Naive thymus-derived CD8-positive, alpha-beta T cell (primary cell): ENCODE measurements around the gene SLC35F2. TPM values are rescaled to one million over a fixed set of nuclear protein-coding genes. Genes with fewer than 3 reads are reported as not detected.

ENCODE experiments used
- ATAC-seq, 2 donors: fragments of 150-1000 bp; cut with Tn5 transposase in 1 of 2; sonication (Bioruptor Pico), chemical (Tn5 transposase) in 1 of 2; 1 replicate in 1 of 2; 2 replicates in 1 of 2; pipeline ENCODE4 v1.10.0; 2021; ENCODE audit warnings: mild to moderate bottlenecking in 2 of 2, moderate library complexity in 2 of 2
- POLR2A ChIA-PET: fragments of 350-600 bp; sonication (Branson Sonifier 250); formaldehyde crosslinking; loops from one replicate; lab custom pipeline; 2021; ENCODE audit warnings: antibody characterized with exemption; lab: Charles Lee
- DNase-seq, 10 donors: peaks; one replicate each; pipeline versions ENCODE4 v3.0.0 to v3.0.0-alpha.2; 2020 to 2022
- H3K27ac Mint-ChIP-seq, 10 donors: one replicate each; pipeline ENCODE4 v1.8.0; 2020 to 2022; ENCODE audit warnings: mild to moderate bottlenecking in 10 of 10, mixed read lengths in 10 of 10, moderate library complexity in 4 of 10, inconsistent platforms in 1 of 10
- H3K27me3 Mint-ChIP-seq, 5 donors: one replicate each; pipeline ENCODE4 v1.8.0; 2021 to 2022; ENCODE audit warnings: mixed read lengths in 5 of 5
- H3K36me3 Mint-ChIP-seq, 3 donors: one replicate each; pipeline ENCODE4 v1.8.0; 2020 to 2022; ENCODE audit warnings: mixed read lengths in 3 of 3, mild to moderate bottlenecking in 2 of 3, inconsistent platforms in 1 of 3
- H3K4me1 Mint-ChIP-seq, 4 donors: one replicate each; pipeline ENCODE4 v1.8.0; 2021 to 2022; ENCODE audit warnings: mixed read lengths in 4 of 4
- H3K4me3 Mint-ChIP-seq, 10 donors: one replicate each; pipeline ENCODE4 v1.8.0; 2020 to 2022; ENCODE audit warnings: mild to moderate bottlenecking in 10 of 10, mixed read lengths in 10 of 10, moderate library complexity in 6 of 10, inconsistent platforms in 1 of 10
- H3K9me3 Mint-ChIP-seq, 9 donors: one replicate each; pipeline ENCODE4 v1.8.0; 2020 to 2022; ENCODE audit warnings: mixed read lengths in 9 of 9, mild to moderate bottlenecking in 3 of 9, inconsistent platforms in 1 of 9, moderate library complexity in 1 of 9
- polyA plus RNA-seq, 3 donors: library from polyadenylated mRNA; unstranded; fragments of 300-500 nt; fragmentation: Illumina TruSeq; gene quantifications; one replicate each; pipeline ENCODE4 v1.2.3, GENCODE V29; 2021
- total RNA-seq, 8 experiments: library from RNA in 2 of 8; stranded (reverse) in 2 of 8; gene quantifications; one replicate each; pipeline ENCODE4 v1.2.3 and lab custom pipeline; 2021 to 2026

SLC35F2 gene
- total and polyA plus RNA-seq, 5 experiments from 2014 or later: 2.1 to 5.6 (median 4.0) TPM

DNA sequence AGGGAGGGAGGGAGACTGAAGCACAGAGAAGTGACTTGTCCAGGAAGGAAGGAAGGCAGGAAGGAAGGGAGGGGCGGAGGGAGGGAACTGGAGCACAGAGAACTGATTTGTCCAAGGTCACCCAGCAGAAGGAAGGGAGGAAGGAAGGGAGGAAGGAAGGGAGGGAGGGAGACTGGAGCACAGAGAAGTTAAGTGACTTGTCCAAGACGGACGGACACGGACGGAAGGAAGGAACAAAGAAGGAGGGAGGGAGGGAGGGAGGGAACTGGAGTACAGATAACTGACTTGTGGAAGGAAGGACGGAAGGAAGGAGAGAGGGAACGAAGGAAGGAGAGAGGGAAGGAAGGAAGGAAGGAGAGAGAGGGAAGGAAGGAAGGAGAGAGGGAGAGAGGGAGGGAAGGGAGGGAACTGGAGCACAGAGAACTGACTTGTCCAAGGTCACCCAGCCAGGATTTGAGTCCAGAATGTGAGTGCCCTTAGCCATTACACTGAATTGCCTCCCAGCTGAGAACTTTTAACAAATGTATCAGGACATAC, 1.5 kb downstream of the SLC35F2 start:
- Mint-ChIP-seq H3K36me3 (no peaks in the 10 kb centered on the region), H3K4me3 (peak overlapping the region in 5 of 10 donors; percentile 20 to 99 (median 26)), H3K27me3 (peaks cover 0 to 5% (median 0%) of the 10 kb centered on the region in 5 donors), H3K27ac (peak overlapping the region in 3 of 10 donors; percentile 15 to 79 (median 53)), H3K4me1 (peaks cover 14 to 32% (median 28%) of the 10 kb centered on the region in 4 donors), H3K9me3 (no peaks in the 10 kb centered on the region)
- POLR2A ChIA-PET: no interaction called here
- ATAC-seq: no peak
- DNase-seq: no peak

DNA sequence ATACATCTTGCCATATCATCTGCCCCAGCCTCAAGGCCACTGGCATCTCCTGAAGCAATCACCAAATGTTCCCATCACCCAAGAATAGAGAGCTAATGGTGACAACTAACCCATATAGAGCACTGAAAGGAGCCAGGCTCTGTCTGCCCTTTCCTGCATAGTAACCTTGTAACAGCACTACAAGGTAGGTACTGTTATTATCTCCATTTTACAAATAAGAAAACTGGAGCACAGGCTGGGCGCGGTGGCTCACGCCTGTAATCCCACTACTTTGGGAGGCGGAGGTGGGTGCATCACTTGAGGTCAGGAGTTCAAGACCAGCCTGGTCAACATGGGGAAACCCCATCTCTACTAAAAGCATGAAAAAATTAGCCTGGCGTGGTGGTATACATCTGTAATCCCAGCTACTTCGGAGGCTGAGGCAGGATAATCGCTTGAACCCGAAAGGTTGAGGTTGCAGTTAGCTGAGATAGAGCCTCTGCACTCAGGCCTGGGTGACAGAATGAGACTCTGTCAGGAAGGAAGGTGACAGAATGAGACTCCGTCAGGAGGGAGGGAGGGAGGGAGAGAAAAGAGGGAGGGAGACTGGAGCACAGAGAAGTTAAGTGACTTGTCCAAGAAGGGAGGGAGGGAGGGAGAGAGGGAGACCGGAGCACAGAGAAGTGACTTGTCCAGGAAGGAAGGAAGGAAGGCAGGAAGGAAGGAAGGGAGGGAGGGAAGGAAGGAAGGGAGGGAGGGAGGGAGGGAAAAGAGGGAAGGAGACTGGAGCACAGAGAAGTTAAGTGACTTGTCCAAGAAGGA, 2.2 kb downstream of the SLC35F2 start:
- ATAC-seq (no peak), DNase-seq (no peak)
- no peaks in the 10 kb centered on the region for H3K9me3 Mint-ChIP-seq
- no peaks in the 10 kb centered on the region for H3K36me3 Mint-ChIP-seq
- H3K4me3 Mint-ChIP-seq: peak overlapping the region in 5 of 10 donors; percentile 24 to 69 (median 38)
- POLR2A ChIA-PET: no interaction called here
- peak overlapping the region in 3 of 10 donors; percentile 15 to 43 (median 24) for H3K27ac Mint-ChIP-seq
- peaks cover 0 to 2% (median 0%) of the 10 kb centered on the region in 5 donors for H3K27me3 Mint-ChIP-seq
- H3K4me1 Mint-ChIP-seq: peaks cover 14 to 32% (median 28%) of the 10 kb centered on the region in 4 donors

DNA sequence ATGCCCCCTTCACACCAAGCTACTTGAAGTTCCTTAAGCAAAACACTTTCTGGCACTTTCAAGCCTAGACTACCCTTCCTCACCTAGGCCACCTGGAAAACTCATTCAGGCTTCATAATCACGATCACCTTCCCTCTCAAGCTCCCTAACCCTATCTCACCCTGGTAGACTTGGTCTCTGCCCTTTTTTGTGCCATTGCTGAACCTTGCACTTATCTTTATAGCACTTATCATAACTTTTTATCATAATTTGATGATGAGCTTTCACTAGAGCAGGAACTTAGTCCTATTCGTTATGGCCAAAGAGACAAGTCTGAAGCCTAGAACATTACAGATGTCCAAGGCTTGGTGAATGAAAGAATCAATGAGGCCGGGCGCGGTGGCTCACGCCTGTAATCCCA, 5.5 kb downstream of the SLC35F2 start:
- DNase-seq: no peak
- Mint-ChIP-seq H3K27me3 (no peaks in the 10 kb centered on the region), H3K9me3 (no peaks in the 10 kb centered on the region), H3K36me3 (no peaks in the 10 kb centered on the region), H3K27ac (peak overlapping the region in 1 of 10 donors; percentile 2), H3K4me1 (peaks cover 8 to 28% (median 14%) of the 10 kb centered on the region in 4 donors), H3K4me3 (no peak overlapping the region)
- ATAC-seq: no peak
- POLR2A ChIA-PET: no interaction called here

DNA sequence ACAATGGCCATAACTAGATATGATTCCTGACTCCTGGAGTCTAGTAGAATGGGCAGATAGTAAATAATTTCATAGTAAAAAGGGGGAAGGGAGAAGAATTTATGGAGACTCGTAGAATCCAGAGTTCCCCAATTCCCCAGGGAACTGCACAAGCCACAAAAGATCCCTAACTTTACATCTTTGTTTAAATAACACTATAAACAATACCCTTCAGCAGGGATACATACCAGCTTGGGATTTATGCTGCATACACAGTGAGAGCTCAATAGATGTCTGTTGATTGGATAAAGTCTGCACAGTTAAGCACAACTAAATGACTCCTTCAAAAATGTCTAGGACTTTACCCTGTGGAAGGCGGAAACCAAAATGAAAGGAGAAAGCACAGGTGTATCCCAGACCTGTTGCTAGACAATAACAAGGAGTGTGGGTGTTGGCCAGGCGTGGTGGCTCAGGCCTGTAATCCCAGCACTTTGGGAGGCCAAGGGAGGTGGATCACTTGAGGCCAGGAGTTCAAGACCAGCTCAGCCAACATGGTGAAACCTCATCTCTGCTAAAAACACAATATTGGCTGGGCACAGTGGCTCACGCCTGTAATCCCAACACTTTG, 6.8 kb downstream of the SLC35F2 start:
- POLR2A ChIA-PET: interaction anchor here (0.7 kb wide), 1 partner anchor 291 kb away, joined by 3 read pairs; no protein-coding TSS in a partner anchor

DNA sequence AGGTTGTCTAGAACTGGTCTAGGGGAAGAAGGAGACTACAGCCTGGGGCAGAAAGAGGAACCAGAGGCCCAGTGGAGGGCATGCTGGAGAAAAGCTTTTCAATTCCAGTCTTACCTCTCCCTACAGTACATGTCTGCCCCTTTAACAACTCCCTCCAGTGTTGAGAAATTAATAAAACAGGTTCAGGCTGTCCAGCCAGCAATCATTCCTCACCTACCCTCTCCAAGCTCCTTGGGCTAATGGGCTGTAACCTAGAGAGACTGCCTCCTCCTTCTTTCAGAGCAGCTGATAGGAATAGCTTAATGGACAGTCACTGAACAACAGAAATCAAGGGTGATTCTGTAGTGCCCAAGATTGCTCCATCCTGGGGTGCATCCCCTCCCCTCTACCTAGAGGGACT, 8.8 kb downstream of the SLC35F2 start:
- POLR2A ChIA-PET: no interaction called here
- DNase-seq (no peak), ATAC-seq (no peak)
- Mint-ChIP-seq H3K9me3 (no peaks in the 10 kb centered on the region), H3K36me3 (no peaks in the 10 kb centered on the region), H3K27ac (no peak overlapping the region), H3K4me3 (no peak overlapping the region), H3K4me1 (peaks cover 0 to 18% (median 10%) of the 10 kb centered on the region in 4 donors), H3K27me3 (no peaks in the 10 kb centered on the region)

More for the DNA sequence above, 6.8 kb downstream of the SLC35F2 start:
- Mint-ChIP-seq H3K4me1 (peaks cover 5 to 22% (median 13%) of the 10 kb centered on the region in 4 donors), H3K9me3 (no peaks in the 10 kb centered on the region), H3K4me3 (no peak overlapping the region), H3K27ac (no peak overlapping the region), H3K36me3 (no peaks in the 10 kb centered on the region), H3K27me3 (no peaks in the 10 kb centered on the region)
- ATAC-seq (no peak), DNase-seq (no peak)

DNA sequence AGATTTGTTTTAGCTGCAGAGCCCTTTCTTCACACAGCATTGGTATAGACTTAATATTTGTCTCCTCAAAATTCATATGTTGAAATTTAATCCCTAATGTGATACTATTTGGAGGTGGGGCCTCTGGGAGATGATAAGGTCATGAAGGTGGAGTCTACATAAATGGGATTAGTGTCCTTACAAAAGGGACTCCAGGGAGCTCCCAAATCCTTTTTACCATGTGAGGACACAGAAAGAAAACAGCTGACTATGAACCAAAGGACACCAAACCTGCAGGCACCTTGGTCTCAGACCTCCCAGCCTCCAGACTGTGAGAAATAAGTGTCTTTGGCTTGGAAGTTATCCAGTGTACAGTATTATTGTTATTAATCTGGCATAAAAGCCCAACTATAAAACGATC, 10.2 kb downstream of the SLC35F2 start:
- H3K27ac Mint-ChIP-seq: peak overlapping the region in 2 of 10 donors; percentile 7 to 55
- H3K4me1 Mint-ChIP-seq: peaks cover 0 to 18% (median 10%) of the 10 kb centered on the region in 4 donors
- H3K36me3 Mint-ChIP-seq: no peaks in the 10 kb centered on the region
- no peak overlapping the region for H3K4me3 Mint-ChIP-seq
- H3K9me3 Mint-ChIP-seq: no peaks in the 10 kb centered on the region
- POLR2A ChIA-PET: no interaction called here
- no peaks in the 10 kb centered on the region for H3K27me3 Mint-ChIP-seq
- ATAC-seq (no peak), DNase-seq (no peak)

DNA sequence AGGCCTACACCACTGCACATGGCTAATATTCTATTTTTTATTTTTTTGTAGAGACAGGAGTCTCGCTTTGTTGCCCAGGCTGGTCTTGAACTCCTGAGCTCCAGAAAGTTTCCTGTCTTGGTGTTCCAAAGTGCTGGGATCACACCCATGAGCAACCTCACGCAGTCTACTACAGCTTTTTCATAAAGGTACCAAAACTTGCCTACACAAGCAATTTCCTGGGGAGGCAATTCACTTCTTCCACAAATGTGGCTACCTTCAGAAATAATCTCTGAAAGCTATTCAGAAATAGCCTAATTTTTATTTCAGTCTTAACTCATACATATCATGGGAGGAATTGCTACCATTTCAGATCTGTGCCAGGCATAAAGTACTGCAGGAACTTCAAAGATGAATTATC, 11.4 kb downstream of the SLC35F2 start:
- Mint-ChIP-seq H3K4me1 (peaks cover 2 to 24% (median 11%) of the 10 kb centered on the region in 4 donors), H3K4me3 (no peak overlapping the region), H3K36me3 (no peaks in the 10 kb centered on the region), H3K27me3 (no peaks in the 10 kb centered on the region), H3K27ac (peak overlapping the region in 2 of 10 donors; percentile 7 to 65), H3K9me3 (no peaks in the 10 kb centered on the region)
- DNase-seq (no peak), ATAC-seq (no peak)
- POLR2A ChIA-PET: no interaction called here

DNA sequence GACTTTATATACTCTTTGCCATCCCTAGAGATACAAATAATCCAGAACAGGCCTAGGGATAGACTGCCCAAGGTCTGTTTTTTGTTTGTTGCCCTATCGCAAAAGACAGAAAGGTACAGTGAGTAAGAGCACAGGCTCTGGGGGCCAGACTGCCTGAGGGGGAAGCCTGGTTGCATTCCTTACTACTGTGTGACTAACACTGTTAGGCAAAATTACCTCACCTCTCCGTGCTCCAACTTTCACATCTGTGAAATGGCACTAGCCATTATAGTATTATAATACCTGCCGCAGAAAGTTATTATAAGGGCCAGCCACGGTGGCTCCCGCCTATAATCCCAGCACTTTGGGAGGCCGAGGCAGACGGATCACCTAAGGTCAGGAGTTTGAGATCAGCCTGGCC, 14.5 kb downstream of the SLC35F2 start:
- POLR2A ChIA-PET: no interaction called here
- H3K9me3 Mint-ChIP-seq: no peaks in the 10 kb centered on the region
- H3K4me1 Mint-ChIP-seq: peaks cover 13 to 39% (median 17%) of the 10 kb centered on the region in 4 donors
- H3K27me3 Mint-ChIP-seq: no peaks in the 10 kb centered on the region
- no peaks in the 10 kb centered on the region for H3K36me3 Mint-ChIP-seq
- no peak for ATAC-seq
- peak overlapping the region in 1 of 10 donors; percentile 65 for H3K27ac Mint-ChIP-seq
- DNase-seq: no peak
- H3K4me3 Mint-ChIP-seq: no peak overlapping the region

DNA sequence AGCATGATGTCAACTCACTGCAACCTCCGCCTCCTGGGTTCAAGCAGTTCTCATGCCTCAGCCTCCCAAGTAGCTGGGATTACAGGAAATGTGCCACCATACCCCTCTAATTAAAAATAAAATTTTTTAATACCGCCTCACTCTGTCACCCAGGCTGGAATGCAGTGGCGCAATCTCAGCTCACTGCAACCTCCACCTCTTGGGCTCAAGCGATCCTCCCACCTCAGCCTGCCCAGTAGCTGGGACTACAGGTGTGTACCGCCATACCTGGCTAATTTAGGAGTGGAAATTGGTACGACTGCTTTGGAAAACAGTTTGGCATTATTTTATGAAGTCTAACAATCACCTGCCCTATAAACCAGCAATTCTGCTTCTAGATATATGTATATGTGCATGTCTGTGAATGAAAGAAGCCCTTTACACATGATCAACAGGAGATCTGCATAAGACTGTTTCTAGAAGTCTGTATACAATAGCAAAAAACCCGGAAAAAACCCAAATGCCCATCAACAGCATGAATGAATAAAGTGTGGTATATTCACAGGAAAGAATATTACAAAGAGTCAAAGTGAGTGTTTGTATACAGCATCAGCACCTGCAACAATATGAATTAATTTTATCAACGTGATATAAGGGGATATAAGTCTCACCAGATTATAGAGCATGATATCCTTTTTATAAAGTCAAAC, 16.0 kb downstream of the SLC35F2 start:
- no peak overlapping the region for H3K4me3 Mint-ChIP-seq
- no peaks in the 10 kb centered on the region for H3K9me3 Mint-ChIP-seq
- H3K27me3 Mint-ChIP-seq: no peaks in the 10 kb centered on the region
- DNase-seq: no peak
- no peaks in the 10 kb centered on the region for H3K36me3 Mint-ChIP-seq
- POLR2A ChIA-PET: no interaction called here
- peak overlapping the region in 3 of 10 donors; percentile 4 to 33 (median 29) for H3K27ac Mint-ChIP-seq
- ATAC-seq: no peak
- peaks cover 11 to 29% (median 13%) of the 10 kb centered on the region in 4 donors for H3K4me1 Mint-ChIP-seq

DNA sequence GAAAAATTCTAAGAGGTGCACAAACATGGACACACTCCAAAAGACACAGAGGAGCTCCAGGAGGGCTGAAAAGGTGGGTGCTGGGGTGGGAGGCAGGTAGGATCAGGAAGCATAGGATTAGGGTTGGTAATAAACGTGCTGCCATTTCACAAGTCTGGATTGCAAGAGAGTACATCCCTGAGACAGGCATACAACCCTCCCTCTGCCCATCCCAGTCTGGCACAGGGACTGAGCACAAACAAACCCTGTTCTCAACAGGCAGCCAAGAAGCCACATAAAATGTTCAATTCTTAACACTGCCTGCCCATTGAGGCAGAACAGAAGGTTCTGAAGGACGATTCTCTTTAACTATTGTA, 18.5 kb downstream of the SLC35F2 start:
- no peak for DNase-seq
- no peak for ATAC-seq
- Mint-ChIP-seq H3K27ac (peak overlapping the region in 4 of 10 donors; percentile 5 to 90 (median 44)), H3K4me1 (peaks cover 8 to 30% (median 12%) of the 10 kb centered on the region in 4 donors), H3K9me3 (no peaks in the 10 kb centered on the region), H3K36me3 (no peaks in the 10 kb centered on the region), H3K4me3 (peak overlapping the region in 2 of 10 donors; percentile 41 to 74), H3K27me3 (no peaks in the 10 kb centered on the region)
- POLR2A ChIA-PET: no interaction called here

DNA sequence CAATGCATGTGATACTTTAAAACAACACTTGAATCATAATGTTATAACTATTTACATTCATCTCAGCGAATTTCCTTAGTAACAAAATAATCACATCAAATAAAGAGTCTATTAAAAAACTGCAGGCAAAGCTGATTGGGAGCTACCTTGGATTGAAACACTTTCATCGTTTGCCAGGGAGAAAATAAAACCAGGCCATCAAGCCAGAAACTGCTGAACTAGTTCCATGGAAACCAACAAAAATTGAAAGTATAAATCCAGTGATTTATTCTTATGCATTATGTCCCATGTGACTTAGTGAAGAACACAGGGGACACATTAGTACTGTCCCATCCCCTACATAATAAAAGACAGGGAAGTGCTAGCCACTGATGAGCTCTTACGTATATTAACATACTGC, 21.7 kb downstream of the SLC35F2 start:
- Mint-ChIP-seq H3K27ac (no peak overlapping the region), H3K27me3 (no peaks in the 10 kb centered on the region), H3K4me1 (peaks cover 11 to 24% (median 12%) of the 10 kb centered on the region in 4 donors), H3K36me3 (no peaks in the 10 kb centered on the region), H3K9me3 (no peaks in the 10 kb centered on the region), H3K4me3 (no peak overlapping the region)
- POLR2A ChIA-PET: no interaction called here
- no peak for DNase-seq
- no peak for ATAC-seq

DNA sequence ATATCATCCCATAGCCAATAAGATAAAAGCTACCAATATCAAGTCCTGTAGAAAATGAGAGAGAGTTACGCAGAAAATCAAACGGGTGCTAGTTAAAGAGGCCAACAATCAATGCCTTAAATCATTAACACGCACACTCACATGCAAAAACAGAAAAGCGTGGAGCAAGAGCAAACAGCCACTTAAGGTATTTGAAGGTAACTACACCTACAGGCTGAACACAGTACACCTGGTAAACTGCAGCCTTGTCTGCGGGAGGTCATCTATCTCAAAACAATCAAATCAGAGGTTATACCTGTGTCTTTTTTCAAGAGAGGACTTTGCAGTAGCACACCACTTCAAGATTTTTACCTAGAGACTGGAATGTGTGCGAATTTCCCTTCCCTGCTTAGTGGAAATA, 23.6 kb downstream of the SLC35F2 start:
- Mint-ChIP-seq H3K9me3 (no peaks in the 10 kb centered on the region), H3K36me3 (no peaks in the 10 kb centered on the region), H3K27me3 (no peaks in the 10 kb centered on the region), H3K4me1 (peaks cover 3 to 8% (median 5%) of the 10 kb centered on the region in 4 donors), H3K4me3 (no peak overlapping the region), H3K27ac (no peak overlapping the region)
- DNase-seq: no peak
- POLR2A ChIA-PET: no interaction called here
- ATAC-seq: no peak
